NCI-H2196 treated with DMSO at 0.1 percent for 48 hours (cell line): ENCODE measurements around the gene ARID3C.
"Not testable (repeated sequence)": the region's sequence is repeated elsewhere in the genome, so short reads cannot be mapped to it uniquely, and the experiment has no call there.

ENCODE experiments used
- DNase-seq: peaks from one replicate; lab custom pipeline; 2025; ENCODE audit not compliant: unreplicated experiment; lab: John Stamatoyannopoulos, UW

The ARID3C gene

GRCh38 chr9:34652602-34653000 lies 23.7 kb upstream of the ARID3C start:
- DNase-seq, result no peak

GRCh38 chr9:34651876-34652601 lies 23.2 kb upstream of the ARID3C start, which contains the start of gene IL11RA:
IL11RA (plus strand) TSS chr9:34652185; CDS start chr9:34655218, 3,033 bp downstream.
- no peak for DNase-seq

GRCh38 chr9:34651321-34651720 lies 22.5 kb upstream of the ARID3C start:
- DNase-seq, result no peak

- DNase-seq, result no peak
Measured at GRCh38 chr9:34650816-34651215, 21.9 kb upstream of the ARID3C start.

GRCh38 chr9:34648673-34649072 lies 19.8 kb upstream of the ARID3C start:
- no peak for DNase-seq

- DNase-seq, result no peak
Measured at GRCh38 chr9:34647651-34648050, 18.8 kb upstream of the ARID3C start.

GRCh38 chr9:34647084-34647403 lies 18.2 kb upstream of the ARID3C start:
- no peak for DNase-seq

GRCh38 chr9:34646211-34647083 lies 17.6 kb upstream of the ARID3C start, which contains the start of gene GALT:
GALT (plus strand) TSS chr9:34646675; CDS start chr9:34646705, 30 bp downstream.
- peak; percentile 77 for DNase-seq

- DNase-seq, result no peak
Measured at GRCh38 chr9:34644766-34645314, 16.0 kb upstream of the ARID3C start.

GRCh38 chr9:34642679-34643078 lies 13.8 kb upstream of the ARID3C start:
- no peak for DNase-seq

- not testable (repeated sequence) for DNase-seq
Measured at GRCh38 chr9:34639322-34639721, 10.5 kb upstream of the ARID3C start.

GRCh38 chr9:34638138-34638445 lies 9.2 kb upstream of the ARID3C start:
- DNase-seq, result no peak

- peak; percentile 88 for DNase-seq
Measured at GRCh38 chr9:34637356-34638137, 8.7 kb upstream of the ARID3C start, which contains the start of gene SIGMAR1. SIGMAR1 (minus strand) TSS chr9:34637787; CDS start chr9:34637697, 90 bp downstream.

- DNase-seq, result no peak
Measured at GRCh38 chr9:34636791-34637355, 8.0 kb upstream of the ARID3C start.

- DNase-seq, result no peak
Measured at GRCh38 chr9:34635556-34635955, 6.7 kb upstream of the ARID3C start.

- no peak for DNase-seq
Measured at GRCh38 chr9:34634551-34635248, 5.8 kb upstream of the ARID3C start.

- DNase-seq, result peak; percentile 51
Measured at GRCh38 chr9:34633851-34634550, 5.1 kb upstream of the ARID3C start.

- no peak for DNase-seq
Measured at GRCh38 chr9:34633166-34633565, 4.3 kb upstream of the ARID3C start.

GRCh38 chr9:34630402-34631154 lies 1.7 kb upstream of the ARID3C start:
- DNase-seq, result no peak
